Gastroesophageal sphincter (tissue), 3 donors: ENCODE measurements around the gene KRR1.

Source experiments
- CTCF ChIP-seq, 4 experiments: fragments of 200-600 bp in 2 of 4; fragments of 450-650 bp in 2 of 4; sonication (generic) in 1 of 4; IDR thresholded peaks; one replicate each; pipeline ENCODE4 v1.5.1; 2017 to 2019; ENCODE audit warnings: antibody characterized with exemption in 4 of 4, mild to moderate bottlenecking in 2 of 4, moderate library complexity in 2 of 4
- EP300 ChIP-seq: sonication (generic); formaldehyde crosslinking; IDR thresholded peaks from one replicate; pipeline ENCODE4 v1.6.1; 2017; ENCODE audit warnings: antibody characterized with exemption, mild to moderate bottlenecking
- POLR2AphosphoS5 ChIP-seq: sonication (generic); formaldehyde crosslinking; IDR thresholded peaks from one replicate; pipeline ENCODE4 v1.6.1; 2017; ENCODE audit warnings: antibody characterized with exemption

- TF ChIP-seq CTCF (IDR thresholded peaks at IDR 0.05) (no peak), EP300 (no peak), POLR2AphosphoS5 (no peak)
These were observed 66.8 kb downstream of the KRR1 start for GRCh38 chr12:75444429-75445136.
